ENCODE results near the gene MAST2.
"Not testable (repeated sequence)": the region's sequence is repeated elsewhere in the genome, so short reads cannot be mapped to it uniquely, and the experiment has no call there.

MAST2 gene

DNA sequence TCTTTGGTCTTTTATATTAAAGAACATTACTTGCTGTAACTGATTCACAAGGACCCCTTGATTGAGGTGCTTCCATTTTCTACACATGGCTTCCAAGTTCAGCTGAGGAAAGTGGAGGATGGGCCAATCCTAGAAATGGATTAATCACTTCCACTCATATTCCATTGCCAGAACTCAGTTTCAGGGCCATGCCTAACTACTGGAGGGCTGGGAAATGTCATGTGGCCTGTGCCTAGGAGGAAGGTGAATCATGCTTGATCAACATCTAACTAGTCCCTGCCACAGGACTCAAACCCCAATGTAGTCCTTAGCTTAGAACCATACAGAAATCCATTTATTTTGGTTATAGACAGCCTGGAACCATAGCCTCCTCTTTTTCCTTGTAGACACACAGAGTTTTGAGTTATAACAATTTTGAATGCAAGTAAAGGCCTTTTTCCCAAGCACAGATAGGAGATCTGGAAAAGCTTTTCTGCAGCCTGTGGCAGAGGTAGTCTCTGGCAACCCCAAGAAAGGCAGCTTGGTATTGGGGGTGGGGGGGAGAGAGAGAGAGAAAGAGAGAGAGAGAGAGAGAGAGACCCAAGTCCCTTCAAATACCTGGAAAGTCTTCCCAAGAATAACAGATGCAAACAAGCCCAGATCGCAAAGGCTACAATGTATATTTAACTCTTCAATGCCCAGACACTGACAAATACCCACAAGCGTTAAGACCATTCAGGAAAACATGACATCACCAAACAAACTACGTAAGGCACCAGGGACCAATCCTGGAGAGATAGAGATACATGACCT, 12.5 kb downstream of the MAST2 start:
- DNase-seq = no peak

DNA sequence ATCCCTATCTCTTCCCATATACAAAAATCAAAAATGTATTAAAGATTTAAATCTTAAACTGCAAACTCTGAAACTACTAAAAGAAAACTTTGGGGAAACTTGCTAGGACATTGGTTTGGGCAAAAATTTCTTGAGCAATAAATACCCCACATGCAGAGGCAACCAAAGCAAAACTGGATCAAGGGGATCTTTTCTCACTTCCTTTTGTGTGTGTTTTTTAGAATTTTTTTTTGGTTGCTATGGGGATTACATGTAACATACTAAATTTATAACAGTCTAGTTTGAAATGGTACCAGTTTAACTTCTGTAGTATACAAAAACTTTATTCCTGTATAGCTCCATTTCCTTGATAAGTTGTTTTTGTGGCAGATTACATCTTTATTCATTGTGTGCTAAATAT, 16.8 kb downstream of the MAST2 start:
- no peak for DNase-seq

DNA sequence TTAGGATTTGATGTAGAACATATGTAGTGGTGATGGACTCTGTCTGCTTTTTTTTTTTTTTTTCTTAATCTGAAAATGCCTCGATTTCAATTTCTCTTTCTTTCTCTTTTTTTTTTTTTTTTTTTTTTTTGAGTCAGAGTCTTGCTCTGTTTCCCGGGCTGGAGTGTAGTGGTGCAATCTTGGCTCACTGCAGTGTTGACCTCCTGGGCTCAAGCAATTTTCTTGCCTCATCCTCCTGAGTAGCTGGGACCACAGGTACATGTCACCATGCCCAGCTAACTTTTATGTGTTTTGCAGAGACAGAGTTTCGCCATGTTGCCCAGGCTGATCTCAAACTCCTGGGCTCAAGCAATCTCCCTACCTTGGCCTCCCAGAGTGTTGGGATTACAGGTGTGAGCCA, 17.4 kb downstream of the MAST2 start:
- DNase-seq = no peak

DNA sequence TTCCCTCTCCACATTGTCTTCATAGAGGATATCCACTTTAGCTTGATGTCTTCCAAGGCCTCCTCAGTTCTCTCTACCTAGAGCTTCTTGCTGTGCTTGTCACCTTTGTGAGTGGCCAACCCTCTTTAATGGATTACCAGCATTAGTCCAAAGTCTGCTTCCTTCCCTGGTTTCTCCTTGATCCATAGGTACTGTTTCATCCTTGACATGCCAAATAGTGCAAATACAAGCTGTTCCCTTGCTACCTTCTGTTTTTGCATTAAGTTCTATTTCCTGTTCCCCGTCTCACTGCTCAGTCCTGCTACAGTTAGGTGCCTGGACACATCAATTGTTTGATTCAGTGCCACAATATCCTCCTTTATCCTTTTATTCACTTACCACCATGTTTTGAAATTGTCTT, 19.2 kb downstream of the MAST2 start:
- DNase-seq = no peak

- DNase-seq = no peak
Observed at GRCh38 chr1:45824607-45825006, 21.2 kb downstream of the MAST2 start.

- DNase-seq = no peak
Observed at GRCh38 chr1:45827256-45827655, 23.8 kb downstream of the MAST2 start.

GRCh38 chr1:45828841-45829240, 25.4 kb downstream of the MAST2 start:
- DNase-seq = no peak

DNA sequence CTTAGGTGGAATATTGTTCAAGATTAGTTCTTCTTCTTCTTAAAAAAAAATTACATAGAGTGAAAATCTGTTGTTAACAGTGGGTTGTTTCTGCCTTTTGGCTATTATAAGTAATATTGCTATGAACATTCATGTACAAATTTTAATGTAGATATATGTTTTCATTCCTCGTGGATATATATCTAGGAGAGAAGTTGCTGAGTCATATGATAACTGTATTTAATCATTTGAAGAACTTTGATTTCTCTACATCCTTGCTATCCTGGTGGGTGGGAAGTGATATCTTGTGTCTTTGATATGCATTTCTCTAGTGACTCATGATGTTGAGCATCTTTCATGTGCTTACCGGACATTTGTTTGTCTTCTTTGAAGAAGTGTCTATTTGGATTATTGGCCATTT, 29.9 kb downstream of the MAST2 start:
- no peak for DNase-seq

- DNase-seq = no peak
Observed at GRCh38 chr1:45834689-45835088, 31.3 kb downstream of the MAST2 start.

DNA sequence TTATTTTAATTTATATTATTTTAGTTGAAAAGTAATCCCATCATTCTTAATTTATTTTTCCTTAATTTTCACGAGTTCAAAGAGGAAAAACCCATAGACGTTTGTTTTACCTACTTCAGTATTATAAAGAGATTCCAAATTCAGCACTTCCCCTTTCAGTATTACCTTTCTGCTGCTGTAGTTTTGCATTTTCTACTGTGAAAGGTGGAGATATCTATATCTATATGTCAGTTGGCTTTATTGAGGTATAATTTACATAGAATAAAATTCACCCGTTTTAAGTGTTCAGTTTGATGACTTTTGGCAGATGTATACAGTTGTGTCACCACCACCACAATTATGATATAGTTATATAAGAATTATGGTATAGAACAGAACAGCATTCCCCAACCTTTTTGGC, 33.0 kb downstream of the MAST2 start:
- DNase-seq = no peak

GRCh38 chr1:45836861-45837260, 33.4 kb downstream of the MAST2 start:
- DNase-seq = not testable (repeated sequence)

GRCh38 chr1:45838322-45838721, 34.9 kb downstream of the MAST2 start:
- DNase-seq = not testable (repeated sequence)

DNA sequence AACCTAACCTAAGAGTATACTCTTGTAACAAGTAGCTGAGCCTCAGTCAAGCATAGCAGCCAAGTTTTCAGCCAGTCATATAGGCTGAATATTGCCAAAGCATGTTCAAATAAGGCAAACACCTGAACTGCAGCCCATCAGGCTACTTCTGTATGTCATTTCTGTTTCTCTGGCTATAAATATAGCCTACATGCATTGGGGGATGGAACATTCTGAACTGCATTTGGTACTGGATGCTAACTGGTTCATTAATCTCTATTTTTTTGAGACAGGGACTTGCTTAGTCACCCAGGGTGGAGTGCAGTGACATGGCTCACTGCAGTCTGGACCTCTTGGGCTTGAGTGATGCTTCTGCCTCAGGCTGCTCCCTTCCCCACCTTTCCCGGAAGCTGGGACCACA, 37.3 kb downstream of the MAST2 start:
- DNase-seq = peak; percentile 86

DNA sequence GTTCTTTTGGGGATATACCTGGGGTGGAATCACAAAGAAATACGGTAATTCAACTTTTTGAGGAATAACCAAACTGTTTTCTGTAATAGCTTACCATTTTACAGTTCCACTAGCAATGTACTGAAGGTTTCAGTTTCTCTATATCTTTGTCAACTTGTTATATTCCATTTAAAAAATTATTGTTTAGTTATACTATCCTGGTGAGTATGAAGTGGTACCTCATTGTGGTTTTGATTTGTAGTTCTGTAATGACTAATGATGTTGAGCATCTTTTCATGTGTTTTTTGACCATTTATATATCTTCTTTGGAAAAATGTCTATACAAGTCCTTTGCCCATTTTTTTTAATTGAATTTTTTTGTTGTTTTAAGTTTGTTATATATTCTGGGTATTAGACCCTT, 39.4 kb downstream of the MAST2 start:
- no peak for DNase-seq

DNA sequence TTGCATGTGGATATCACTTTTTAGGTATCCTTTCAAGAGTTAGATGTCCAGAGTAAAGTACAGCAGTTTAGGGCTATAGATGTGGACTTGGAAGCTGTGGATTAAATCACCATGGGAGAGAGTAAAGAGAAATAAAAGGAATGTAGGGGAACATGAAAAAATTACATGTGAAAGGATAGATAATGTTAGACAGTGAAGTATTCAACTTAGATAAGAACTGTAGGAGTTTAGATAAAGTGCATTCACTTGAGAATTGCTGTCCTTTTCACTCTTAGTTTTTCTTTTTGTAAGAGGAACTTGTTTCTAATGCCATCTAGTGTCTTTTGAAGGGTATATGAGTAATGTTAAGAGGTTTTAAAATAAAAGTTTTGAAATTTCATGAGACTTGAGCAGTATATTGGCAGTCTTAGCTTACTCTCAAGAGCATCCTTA, 40.1 kb downstream of the MAST2 start:
- DNase-seq = peak; percentile 18

- not testable (repeated sequence) for DNase-seq
Observed at GRCh38 chr1:45844000-45844399, 40.6 kb downstream of the MAST2 start.

GRCh38 chr1:45846931-45847330, 43.5 kb downstream of the MAST2 start:
- DNase-seq = no peak

DNA sequence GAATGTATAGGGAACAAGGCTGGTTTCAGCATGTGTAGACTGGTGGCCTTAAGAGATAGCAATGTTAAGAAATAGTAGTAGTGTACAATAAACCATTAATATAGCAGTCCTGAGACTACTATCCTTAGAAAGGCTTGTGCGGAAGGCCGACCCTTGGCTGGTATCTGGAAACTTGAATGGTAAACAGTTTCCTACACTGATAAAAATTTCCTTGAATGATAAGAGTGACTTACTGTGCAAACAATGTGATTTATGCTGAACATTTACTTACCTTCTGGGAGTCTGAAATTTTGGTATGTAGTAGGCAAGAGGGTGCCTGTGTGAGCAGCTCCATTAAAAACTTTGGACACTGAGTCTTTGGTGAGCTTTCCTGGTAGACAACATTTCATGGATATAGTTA, 44.7 kb downstream of the MAST2 start:
- no peak for DNase-seq

GRCh38 chr1:45848714-45849113, 45.3 kb downstream of the MAST2 start:
- DNase-seq = no peak

DNA sequence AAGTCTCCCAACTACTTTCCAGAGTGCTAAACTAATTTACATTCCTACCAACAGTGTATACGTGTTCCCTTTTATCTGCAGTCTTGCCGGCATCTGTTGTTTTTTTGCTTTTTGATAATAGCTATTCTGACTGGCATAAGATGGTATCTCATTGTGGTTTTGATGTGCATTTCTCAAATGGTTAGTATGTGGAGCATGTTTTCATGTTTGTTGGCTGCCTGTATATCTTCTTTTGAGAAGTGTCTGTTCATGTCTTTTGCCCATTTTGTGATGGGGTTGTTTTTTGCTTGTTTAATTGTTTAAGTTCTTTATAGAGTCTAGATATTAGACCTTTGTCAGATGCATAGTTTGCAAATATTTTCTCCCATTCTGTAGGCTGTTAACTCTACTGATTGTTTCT, 46.6 kb downstream of the MAST2 start:
- no peak for DNase-seq

- DNase-seq = no peak
Observed at GRCh38 chr1:45854724-45855123, 51.3 kb downstream of the MAST2 start.

DNA sequence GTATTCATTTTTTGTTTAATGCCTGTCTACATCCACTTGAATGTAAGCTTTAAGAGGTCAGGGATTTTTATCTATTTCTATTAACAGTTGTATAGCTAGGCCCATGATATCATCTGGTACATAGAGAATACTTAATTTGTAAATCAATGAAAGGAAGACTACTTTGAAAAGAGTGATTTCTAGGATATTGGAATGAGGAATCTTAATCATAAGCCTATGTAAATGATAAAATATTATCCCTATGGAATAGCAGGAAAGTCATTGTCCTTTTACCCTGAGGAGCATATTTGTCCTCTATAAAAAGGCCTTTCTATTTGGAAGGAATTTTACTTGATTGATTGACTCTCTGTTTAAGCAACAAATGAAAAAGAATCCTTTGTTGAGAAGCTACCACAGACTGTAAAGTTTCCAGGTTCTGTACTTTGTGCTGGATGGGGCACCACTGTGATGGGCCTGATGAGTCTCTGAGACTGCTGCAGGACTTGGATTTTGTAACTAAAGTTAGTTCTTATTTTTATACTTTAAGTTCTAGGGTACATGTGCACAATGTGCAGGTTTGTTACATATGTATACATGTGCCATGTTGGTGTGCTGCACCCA, 53.8 kb downstream of the MAST2 start:
- no peak for DNase-seq

- not testable (repeated sequence) for DNase-seq
Observed at GRCh38 chr1:45857755-45858492, 54.5 kb downstream of the MAST2 start.

DNA sequence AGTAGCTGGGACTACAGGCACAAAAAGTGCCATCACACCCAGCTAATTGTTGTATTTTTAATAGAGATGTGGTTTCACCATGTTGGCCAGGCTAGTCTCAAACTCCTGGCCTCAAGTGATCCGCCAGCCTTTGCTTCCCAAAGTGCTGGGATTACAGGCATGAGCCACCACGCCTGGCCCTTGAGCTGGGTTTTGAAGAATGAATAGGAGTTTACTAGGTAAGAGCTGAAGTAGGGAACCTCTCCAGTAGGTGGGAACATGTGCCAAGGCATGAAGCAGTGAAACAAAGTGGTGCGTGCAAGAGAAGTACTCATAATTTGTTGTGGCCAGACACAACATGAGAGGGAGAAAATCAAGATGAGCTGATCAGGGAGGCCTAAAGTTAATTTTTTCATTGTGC, 55.8 kb downstream of the MAST2 start:
- DNase-seq = no peak

Measured in DMS79 treated with DMSO at 0.1 percent for 48 hours (cell line).